ENCODE data around the gene TM9SF1.

The TM9SF1 gene

DNA sequence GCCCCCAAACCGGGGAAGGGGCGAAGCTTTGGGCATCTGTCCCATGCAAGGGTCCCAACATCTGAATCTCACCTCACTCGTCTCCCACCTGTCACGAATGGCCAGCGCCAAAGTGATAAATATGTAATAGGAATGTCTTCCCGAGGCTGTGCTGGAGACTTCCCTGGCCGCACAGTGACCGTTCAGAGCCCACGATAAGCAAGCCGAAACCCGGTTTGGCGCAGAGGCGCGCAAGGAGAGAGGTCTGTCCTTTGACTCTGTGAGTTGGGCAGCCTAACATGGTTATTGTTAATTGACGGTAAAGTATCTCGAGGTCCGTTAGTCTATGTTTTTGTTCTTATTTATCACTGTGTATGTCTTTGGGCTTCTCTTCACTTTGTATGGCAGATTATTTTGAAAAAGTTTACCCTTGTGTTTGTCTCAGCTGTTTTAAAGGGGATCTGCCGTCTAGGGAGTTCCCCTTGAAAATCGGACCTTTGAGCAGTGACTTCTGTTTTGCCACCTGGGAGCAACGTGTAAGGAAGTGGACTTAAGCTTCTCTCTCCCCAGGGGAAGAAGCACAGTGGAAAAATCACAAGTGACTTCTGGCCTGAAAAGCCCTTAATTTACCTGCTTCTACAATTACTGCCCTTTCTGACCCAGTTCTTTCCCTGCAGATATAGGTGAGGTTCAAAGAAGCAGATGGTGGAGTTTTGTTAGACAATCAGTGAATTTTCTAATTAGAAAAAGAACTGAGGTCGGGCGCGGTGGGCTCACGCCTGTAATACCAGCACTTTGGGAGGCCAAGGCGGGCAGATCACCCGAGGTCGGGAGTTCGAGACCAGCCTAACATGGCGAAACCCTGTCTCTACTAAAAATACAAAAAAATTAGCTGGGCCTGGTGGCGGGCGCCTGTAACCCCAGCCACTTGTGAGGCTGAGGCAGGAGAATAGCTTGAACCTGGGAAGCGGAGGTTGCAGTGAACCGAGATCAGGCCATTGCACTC is 1.1 kb upstream of the TM9SF1 start:
- DNase-seq: no peak

DNA sequence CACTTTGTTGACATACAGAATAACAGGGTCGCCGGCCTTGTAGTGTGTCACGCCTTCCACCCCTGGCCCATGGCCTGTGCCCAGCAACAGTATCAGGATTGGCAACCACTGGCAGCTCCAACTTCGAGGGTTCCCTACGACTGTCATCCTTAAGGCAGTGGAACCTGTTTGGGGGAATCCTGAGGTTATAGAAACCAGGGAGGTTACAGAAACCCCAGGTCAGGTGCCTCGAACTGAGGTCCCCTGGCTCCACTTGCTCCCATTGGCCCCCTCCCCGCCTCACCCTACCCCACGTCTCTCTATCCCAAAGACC is 412 bp downstream of the TM9SF1 start:
- no peak for DNase-seq

DNA sequence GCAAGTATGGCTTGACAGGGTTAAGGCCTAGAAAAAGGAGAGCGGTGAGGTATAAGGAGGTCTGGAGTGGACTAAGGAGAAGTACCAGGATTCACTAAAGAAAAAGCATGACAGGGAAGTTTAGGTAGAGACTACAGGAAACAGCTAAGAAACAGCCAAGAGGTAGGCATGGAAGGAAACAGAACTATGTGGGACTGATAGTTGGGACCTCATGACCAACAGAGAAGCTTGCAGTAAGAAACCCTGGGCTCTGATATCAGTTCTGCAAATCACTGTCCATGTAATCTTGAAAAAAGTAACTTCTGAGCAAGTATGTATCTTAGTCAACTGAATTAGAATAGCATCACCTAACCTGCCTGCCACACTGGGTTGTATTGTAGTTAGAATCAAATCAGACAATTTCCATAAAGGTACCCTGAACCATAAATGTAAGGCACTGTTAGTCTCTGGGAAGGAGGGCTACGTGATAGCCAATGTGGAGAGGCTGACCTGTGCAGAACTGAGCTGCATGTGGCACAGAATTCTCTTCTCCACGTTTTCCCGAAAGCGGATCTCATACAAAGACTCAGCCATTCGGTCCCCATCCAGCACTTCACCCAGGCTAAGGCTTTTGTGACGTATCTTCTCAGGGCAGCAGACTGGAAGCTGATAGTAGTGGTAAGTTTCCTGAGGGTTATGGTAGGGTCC is 912 bp downstream of the TM9SF1 start:
- no peak for DNase-seq

DNA sequence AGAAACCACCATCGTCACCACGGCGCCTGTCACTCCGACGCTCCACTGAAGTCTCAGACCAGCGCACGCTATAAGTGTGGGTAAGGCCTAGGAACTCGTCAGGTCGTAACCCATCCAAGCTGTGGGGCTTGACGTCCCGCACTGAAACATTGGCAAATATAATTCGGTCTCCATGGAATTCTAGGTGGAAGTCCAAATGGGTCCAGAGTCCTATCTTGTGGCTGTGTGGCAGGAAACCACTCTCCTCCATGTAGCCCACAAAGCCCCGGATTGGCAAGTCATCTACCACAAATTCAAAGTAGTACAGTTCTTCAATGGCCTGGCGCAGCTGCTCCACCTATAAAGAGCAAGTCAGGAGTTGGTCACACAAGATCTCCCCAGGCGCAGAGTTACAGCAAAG is 2.3 kb downstream of the TM9SF1 start:
- no peak for DNase-seq

DNA sequence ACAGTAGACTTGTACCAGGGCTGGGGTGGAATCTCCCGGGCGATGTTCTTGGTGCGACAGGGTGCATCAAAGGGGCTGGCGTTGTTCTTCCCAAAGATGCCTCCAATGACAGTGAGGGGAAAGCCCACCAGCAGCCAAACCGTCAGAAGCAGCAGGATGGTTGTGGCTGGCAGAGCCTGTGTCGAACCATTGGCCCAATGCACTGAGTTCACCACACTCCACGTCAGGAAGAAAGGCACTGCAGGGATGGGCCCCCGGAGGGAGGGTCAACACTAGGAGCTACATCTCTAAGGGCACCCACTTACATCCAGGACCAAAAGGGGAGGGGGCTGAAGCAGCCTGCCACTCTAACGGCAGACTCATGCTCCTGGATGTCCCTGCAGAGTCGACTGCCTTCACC is 4.8 kb downstream of the TM9SF1 start:
- DNase-seq: no peak

DNA sequence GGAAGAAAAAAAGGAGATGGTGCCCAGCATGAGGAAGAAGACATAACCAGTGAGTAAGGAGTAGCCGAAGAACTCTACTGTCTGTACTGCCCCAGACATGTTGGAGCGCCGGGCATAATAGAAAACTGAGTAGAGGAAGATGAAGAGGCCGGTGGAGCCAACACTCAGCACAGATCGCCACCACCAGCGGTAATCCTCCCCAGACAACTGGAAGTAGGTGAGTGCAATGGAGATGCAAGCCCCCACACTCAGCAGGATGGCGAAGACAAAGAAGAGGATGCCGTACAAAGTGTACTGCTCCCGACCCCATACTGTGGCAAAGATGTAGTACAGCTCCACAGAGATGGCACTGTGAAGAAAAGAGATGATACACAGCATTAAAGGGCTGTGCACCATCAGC is 5.8 kb downstream of the TM9SF1 start:
- no peak for DNase-seq

DNA sequence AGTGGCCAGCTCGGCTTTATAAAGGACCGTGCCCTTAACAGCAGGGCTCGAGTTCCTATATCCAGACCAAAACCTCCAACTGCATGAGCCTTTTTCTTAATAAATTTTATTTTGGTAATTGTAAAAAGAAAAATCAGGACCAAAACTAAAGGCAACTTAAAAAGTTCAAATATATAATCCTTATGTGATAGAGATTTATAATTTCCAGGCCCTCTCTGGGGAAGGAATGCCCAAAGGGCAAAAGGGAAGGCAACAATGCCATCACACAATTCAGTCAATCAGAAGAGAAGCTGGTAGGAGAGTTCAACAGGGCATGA is 6.2 kb downstream of the TM9SF1 start:
- DNase-seq: no peak

DNA sequence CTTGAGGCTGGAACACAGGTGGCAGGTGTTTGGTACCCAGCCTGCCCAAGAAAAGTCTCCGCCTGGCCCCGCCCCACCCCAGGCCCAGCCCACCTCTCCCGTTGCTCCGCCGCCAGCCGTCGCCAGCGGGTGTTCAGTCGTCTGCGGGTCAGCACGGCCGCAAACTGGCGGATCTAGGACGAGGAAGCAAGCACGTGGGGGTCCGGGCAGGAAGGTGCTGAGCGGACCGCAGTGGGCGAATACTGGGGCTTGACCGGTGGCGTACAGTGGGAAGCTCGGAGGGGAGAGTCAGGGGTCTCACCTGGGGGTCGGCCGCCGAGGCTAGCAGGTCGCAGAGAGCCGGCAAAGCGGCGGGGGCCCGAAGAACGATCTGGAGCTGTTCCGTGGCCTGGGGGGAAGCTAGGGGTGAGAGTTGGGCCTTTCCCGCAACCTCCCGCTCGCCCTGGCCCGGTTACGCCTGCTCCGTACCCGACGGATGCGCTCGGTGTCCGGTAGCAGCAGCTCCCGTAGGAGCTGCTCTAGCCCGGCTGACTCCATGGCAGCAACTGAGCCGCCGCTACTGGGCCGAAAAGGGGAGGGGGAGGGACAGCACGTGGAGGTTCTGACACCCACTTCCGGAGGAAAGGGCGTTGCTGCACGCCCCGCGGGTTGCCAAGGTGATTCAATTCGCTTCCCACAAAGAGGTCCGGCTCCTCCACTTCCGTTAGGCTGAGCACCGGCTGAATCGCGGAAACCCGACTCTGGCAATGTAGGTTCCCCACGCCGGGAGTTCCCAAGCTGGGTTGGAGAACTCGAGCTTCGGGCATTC is 6.8 kb downstream of the TM9SF1 start, which contains the start of gene IPO4:
Gene IPO4 (minus strand): TSS at position 566 of the 808 bp plus-strand sequence. CDS start 29 bp downstream, at position 537.
- DNase-seq: peak; percentile 35 to 40

DNA sequence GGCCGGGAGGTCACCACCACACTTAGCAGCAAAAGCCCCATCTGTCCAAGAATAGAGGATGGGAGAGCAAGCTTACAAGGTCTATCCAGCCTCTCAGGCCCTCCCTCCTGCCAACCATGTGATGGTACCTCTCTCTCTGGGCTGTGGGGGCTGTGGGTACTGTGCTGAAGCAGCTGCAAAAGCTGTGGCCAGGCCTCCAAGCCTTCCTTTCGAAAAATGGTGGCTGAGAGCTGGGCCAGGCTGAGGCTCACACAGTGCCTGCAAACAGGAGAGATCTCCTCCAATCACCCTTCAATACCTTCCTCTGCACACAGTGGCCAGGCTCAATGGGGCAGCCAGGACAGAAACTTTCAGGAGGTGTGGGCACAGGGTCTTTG is 7.7 kb downstream of the TM9SF1 start:
- no peak for DNase-seq

DNA sequence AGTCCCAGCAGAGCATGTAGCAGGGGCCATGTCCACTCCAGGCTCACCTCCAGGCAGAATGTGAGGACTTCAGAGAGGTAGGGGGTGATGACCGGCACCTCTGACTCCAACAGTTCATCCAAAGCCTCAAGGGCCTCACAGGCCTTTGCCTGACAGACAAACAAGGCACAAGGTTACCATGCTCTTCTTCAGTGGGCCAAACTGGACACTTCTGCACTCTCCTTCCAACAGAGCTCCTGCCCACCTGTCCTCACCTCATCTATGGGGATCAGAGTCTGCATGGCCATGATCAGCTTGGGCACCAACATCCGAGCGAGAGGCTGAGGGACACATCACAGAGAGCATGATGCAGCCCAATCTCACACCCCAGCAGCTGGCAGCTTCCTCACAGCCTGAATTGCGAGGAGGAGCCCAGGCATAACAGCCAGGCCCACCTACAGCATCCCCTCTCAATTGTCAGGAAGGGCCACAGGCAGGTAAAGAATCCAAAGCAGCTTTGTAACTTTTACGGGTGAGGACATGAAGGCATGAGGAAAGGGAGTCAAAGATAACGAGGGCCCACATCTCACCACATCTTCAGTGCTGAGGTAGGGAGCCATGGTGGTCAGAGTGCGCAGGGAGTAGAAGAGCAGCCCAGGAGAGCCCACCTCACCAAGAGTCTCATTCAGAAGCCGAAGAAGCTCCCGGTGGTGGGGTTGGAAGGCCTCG is 8.3 kb downstream of the TM9SF1 start:
- no peak for DNase-seq

DNA sequence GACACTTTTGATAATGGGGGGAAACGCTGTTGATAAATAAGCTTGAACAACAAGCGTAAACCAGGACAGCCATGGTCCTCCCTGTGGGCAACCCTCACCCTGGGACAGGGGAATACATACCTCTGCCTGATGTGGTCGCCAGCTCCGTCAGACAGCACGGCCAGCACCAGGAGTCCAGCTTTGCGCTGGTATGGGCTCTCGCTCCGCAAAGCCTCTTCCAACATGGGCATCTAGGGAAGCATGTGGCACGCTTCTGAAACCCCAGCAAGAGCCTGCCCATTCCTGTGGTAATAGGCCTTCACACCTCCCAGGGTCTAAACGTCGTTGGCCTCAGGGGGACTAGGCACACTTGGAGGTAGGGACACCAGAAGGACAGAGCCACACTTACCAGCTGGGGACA is 9.5 kb downstream of the TM9SF1 start:
- DNase-seq: no peak

DNA sequence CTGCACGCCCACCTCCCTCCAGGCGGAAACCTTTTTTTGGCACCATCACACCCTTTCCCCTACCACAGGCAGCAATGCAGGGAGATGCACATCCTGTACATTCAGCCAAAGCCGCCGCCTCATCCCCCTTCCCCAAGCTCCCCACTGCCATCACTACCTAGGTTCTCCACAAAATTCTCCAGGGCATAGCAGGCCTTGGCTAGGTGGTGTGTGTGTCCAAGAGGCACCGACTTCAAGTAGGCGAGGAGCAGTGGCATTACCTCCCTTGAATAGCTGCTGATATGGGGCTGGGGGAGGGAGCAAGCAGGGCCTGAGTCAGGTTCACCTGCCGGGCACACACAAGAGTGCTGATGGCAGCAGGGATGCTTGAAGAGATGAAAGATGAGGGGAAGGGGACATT is 10.2 kb downstream of the TM9SF1 start:
- DNase-seq: no peak

DNA sequence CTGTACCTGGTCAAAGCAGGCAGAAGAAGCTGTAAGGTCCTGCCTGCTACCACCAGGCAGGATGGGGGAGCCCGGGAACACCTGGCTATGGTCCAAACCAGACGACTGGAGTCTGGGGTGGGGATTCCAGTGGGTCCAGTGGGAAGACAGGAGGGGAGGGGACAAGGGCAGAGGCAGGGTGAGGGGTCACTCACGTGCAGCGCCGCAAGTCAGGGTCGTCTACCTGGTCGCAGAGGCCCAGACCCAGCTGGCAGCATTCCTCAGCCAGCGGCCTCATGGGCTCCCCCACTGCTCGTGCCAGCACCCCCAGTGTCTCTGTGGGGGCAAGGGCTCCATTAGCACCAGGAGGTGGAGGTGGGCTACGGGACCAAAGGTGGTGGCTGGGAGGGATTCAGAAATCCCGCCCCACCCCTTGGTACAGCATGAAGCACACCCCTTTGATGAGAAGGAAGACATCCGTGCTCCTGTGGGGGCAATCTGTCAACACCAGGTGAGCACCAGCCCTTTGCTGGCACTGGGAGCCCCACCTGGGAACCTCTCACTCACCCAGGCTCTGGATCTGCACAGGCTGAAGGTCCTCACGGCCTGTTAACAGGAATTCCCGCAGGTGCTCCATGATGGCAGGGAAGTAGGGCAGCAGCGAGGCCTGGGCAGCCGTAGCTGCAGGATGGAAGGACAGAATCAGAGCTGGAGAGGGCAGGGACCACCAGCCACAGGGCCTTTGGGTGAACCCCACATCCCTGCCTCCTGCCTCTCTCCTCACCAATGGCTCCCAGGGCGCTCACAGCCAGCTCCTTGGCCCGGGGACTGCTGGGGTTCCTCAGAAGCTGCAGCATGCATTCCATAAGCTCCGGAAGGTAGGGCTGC is 10.9 kb downstream of the TM9SF1 start:
- no peak for DNase-seq

DNA sequence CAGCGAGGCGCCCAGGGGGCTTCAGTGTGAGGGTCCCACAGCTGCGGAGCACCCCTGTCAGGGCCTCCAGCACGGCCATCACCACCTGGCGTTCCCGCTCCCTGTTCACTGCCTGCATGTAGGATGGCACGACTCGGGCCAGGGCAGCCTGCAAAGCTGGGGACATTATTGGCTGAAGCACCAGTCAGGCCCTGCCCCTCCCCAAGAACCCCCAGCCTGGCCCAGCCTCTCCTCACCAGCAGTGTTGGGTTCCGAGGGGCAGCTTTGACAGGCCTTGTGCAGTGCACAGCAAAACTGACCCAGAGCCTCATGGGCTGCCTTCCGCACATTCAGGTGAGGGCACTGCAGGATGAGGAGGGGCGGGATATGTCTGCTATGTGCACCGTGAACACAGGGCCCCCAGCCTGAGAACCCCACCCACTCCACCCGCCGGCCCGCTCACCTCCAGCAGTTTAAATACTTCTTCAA is 12.2 kb downstream of the TM9SF1 start:
- DNase-seq: no peak

DNA sequence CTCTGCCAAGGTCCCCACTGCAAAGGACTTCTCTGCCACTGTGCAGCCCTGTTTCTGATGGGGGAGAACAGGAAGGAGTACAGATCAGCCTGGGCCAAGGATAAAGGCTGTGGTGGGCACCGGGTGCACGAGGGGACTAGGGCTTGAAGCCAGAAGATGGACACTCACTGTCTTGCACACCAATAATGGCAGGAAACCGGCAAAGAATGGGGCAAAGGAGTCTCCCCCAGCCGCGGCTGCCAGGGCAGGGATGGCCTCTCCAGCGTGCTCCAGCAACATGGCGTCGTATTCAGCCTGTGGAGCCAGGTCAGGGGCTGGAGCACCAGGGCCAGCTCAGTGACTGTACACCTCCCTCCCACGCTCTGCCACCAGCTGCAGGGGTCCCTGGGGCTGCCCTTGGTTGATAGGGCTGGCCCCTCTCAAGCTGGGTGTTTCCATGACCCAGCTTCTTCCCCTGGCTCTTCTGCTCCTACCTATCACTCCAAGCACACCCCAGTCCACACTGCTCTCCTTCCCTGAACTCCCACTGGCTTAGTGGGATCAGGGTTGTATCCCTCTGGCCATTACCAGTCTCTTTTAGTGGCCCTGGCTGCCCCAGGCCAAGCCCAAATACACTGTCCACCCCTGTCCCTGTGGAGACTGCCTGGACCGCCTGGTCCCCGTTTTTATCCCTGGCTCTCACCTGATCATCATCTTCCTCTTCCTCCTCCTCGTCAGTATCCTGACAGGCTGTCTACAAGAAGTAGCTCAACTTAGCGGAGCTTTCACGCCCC is 12.9 kb downstream of the TM9SF1 start:
- DNase-seq: no peak

DNA sequence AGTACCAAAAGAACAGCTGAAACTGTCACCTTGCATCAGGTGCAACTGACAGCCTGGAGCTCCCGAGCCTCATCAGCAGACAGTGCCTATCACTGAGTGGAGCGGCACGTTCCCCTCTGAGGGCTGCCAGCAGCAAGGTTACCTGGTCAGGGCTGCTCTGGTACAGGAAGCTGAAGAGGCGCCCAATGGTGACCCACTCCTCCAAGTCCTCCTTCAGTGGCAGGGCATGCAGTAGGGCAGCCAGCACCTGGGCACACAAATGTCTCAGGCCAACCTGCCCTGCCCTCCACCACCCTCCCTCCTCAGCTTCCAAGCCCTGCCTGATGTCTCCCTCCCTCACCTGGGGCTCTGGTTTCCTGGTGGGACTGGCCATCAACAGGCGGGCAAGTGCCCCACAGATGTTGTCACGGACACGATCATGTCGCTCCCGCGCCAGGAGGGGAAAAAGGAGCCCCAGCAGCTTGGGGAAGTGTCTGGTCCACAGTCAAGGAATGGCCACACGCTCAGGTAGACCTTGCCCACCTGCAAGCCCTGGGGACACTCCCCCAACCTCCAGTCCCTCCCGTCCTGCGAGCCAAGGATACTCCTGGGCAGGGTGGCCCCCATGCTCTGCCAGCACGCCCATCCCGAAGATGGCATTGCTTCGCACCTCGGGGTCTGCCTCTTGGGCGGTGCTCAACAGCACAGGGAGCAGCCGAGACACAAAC is 13.7 kb downstream of the TM9SF1 start:
- no peak for DNase-seq

DNA sequence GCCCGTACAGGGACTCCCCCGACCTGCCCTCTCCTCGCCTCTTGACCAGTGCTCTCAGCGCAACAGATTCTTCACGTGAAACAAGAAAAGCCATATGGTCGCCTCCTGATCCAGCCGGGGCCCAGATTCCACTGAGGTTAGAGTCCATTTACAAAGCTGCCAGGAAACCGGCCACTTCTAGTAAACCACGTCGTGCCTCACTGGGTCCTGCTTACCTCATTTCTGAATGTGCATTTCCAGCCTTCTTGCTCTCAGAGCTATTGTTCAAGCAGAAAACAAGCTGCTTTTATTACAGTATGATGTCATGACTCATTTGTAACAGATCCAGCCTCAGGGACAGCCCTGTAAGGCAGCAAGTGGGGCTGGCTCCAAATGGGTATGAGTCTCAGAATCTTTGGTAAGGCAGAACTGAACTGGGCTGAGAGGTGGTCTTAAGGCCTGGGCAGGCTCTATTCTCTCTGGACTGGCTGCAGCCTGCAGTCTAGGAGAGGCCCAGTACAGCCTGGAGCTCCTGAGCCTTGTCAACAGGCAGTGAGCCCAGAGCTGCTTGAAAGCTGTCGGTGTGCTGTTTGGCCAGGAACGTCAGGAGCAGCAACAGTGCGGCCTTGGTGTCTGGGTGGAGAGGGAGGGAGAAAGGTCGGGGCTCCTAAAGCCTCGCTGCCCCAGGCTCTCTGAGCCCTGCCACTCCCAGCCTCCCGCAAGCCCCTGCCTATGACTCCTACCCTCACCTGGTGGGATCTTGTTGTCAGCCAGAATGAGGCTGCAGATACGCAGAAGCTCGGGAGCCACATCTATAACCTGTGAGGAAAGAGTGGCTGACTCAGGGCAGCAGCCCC is 15.1 kb downstream of the TM9SF1 start:
- no peak for DNase-seq

DNA sequence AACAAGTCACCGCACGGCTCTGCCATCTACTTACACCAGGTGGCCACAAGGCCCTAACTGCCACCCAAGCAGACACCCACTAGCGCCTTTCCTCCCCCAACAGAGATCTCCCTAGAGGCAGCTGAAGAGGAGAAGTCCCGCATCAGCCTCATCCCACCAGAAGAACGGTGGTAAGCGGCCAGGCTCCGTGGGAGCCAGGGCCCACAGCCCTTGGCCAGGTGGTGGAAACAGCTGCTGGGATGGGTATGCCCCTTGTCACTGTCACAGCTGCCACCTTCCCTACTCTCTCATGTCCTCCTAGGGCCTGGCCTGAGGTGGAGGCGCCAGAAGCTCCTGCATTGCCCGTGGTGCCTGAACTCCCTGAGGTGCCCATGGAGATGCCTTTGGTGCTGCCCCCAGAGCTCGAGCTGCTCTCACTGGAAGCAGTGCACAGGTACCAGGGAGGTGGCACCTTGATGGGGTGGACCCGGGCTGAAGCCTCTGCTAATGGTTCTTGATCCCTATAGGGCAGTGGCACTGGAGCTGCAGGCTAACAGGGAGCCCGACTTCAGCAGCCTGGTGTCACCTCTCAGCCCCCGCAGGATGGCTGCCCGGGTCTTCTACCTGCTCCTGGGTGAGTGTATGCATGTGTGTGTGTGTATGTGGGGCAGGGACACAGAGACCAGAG is 15.8 kb downstream of the TM9SF1 start:
- no peak for DNase-seq

Measured in cerebellar nuclear complex (tissue), 1 donor.